GM18508 (cell line): Measurements from ENCODE around the gene PIGU.
"Not testable (repeated sequence)": the region's sequence is repeated elsewhere in the genome, so short reads cannot be mapped to it uniquely, and the experiment has no call there.

Experiments used
- ATAC-seq: cut with Tn5 transposase; IDR thresholded peaks from one replicate; pipeline ENCODE4 v1.9.1; 2021; ENCODE audit warnings: moderate number of reproducible peaks; ENCODE audit not compliant: insufficient read depth, unreplicated experiment

Gene PIGU

GRCh38 chr20:34664751-34665150 is 12.1 kb downstream of the PIGU start:
- not testable (repeated sequence) for ATAC-seq

- no peak for ATAC-seq
These were observed 13.5 kb downstream of the PIGU start for GRCh38 chr20:34663213-34663943.

DNA sequence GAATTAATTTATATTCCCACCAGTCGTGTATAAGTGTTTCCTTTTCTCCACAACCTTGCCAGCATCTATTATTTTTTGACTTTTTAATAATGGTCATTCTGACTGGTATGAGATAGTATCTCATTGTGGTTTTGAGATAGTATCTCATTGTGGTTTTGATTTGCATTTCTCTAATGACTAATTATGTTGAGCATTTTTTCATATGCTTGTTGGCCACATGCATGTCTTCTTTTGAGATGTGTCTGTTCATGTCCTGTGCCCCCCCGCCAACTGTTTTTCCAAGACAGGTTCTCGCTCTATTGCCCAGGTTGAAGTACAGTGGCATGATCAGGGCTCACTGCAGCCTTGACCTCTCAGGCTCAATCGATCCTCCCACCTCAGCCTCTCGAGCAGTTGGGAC is 15.1 kb downstream of the PIGU start:
- ATAC-seq, result not testable (repeated sequence)

DNA sequence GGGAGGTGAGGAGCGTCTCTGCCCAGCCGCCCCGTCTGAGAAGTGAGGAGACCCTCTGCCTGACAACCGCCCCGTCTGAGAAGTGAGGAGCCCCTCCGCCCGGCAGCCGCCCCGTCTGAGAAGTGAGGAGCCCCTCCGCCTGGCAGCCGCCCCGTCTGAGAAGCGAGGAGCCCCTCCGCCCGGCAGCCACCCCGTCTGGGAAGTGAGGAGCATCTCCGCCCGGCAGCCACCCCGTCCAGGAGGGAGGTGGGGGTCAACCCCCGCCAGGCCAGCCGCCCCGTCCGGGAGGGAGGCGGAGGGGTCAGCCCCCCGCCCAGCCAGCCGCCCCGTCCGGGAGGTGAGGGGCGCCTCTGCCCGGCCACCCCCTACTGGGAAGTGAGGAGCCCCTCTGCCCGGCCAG is 18.2 kb downstream of the PIGU start:
- not testable (repeated sequence) for ATAC-seq

GRCh38 chr20:34654207-34654744 is 22.6 kb downstream of the PIGU start:
- no peak for ATAC-seq

GRCh38 chr20:34651200-34651599 is 25.7 kb downstream of the PIGU start:
- ATAC-seq, result no peak

- no peak for ATAC-seq
These were observed 29.2 kb downstream of the PIGU start for GRCh38 chr20:34647737-34648136.

GRCh38 chr20:34644951-34645350 is 31.9 kb downstream of the PIGU start:
- ATAC-seq, result no peak

DNA sequence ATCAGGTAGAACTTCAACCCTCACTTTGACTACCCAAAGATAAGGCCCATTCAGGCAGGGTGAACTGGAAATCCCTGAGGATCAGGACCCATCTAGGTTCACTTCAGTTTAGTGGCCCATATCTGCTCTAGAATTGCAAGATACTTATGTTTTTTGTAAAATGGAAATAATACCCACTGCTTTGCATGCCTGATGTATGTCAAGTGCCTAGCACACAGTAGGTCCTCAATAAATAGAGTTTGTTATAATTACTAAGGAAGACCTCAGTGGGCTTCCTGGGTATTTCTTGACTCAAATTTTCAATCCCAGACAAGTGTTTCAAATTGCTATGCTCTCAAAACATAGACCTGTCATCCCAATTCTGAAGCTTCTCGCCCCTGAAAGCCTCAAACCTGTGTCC is 32.5 kb downstream of the PIGU start:
- ATAC-seq, result no peak

GRCh38 chr20:34643928-34644327 is 33.0 kb downstream of the PIGU start:
- no peak for ATAC-seq

DNA sequence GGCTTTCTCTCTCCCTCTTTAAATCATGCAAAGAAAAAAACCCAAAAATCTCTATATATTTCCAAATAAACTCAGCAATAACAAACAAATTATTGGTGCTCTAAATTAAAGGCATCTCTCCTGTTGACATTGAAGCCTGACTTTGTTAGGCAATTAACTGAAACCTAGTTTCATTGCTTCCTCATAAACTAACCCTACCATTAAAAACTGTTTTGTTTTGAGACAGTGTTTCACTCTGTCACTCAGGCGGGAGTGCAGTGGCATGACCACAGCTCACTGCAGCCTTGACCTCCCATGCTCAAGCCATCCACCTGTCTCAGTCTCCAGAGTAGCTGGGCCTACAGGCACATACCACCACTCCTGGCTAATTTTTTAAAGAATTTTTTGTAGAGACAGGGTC is 34.9 kb downstream of the PIGU start:
- no peak for ATAC-seq

GRCh38 chr20:34639755-34640222 is 37.1 kb downstream of the PIGU start:
- ATAC-seq, result no peak

GRCh38 chr20:34638532-34638931 is 38.4 kb downstream of the PIGU start:
- ATAC-seq, result no peak

- ATAC-seq, result no peak
These were observed 38.9 kb downstream of the PIGU start for GRCh38 chr20:34638039-34638292.

DNA sequence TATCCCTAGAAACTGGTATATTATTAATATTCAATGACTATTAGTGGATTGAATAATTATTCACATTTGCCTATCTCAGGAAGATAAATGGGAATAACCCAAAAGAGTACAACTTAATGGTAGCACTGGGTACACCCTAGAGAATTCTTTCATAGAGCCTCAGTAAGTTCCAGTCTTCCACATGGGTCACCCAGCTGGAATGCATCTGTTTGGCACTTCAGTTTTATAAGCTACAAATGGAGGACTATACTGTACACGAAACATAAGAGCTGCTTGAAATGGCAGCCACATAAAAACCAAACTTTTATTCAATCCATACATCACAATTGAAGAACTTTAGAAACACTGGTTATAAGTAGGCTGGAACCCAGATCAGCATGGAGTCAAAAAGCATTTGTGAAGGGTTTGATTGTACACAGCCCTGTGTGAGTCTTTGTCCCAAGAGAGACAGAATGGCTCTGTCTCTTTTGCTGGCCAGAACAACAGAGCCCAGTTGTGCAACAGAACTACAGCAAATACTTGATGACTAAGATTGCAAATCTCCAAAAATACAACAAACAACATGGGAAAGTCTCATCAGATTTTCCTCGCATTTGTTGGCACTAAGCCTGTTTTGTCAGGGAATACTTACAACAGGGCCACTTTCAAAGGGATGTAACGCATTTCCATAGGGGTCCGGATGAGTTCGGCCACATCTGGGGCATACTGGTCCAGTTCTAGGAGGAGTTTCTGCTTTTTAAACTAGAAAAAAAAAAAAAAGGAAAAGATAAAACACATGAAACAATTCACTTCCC is 39.5 kb downstream of the PIGU start:
- no peak for ATAC-seq

- no peak for ATAC-seq
These were observed 40.2 kb downstream of the PIGU start for GRCh38 chr20:34636648-34637047.

- no peak for ATAC-seq
These were observed 42.5 kb downstream of the PIGU start for GRCh38 chr20:34634392-34634791.

GRCh38 chr20:34632870-34633452 is 43.9 kb downstream of the PIGU start:
- no peak for ATAC-seq

- no peak for ATAC-seq
These were observed 47.0 kb downstream of the PIGU start for GRCh38 chr20:34629904-34630303.

DNA sequence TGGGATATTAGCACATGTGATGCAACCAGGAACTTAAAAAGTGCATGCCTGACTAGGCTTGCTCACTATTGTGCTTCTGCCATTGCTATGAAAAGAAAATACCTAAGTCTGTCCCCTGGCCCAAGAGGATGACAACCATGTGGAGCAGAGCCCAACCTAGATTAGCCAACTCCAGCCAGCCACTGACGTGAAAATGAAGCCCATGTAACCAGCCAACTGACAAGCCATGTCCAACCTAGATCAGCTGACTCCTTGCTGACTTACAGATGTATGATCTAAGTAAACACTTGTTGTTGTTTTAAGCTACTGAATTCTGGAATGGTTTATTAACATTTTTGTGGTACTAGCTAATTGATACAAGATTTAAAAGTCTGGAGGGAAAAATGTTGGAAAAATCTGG is 47.5 kb downstream of the PIGU start:
- no peak for ATAC-seq

DNA sequence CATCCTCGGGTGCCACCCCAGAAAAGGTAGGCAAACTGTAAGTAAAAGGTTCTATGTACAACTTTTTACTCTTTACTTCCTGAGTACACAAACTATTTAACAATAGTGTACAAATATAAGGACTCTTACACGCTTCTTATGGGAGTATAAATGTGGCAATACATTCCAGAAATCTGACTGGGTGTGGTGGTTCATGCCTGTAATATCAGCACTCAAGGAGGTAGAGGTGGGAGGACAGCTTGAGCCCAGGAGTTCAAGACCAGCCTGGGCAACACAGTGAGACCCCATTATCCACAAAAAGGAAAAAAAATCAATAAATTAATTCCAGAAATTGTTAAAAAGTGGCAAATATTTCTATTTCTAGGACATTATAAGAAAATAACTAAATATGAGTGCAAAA is 48.9 kb downstream of the PIGU start:
- ATAC-seq, result no peak
